Mesodermal cell (in vitro differentiated cells): ENCODE measurements around the gene NMNAT2.
"Not testable (repeated sequence)": the region's sequence is repeated elsewhere in the genome, so short reads cannot be mapped to it uniquely, and the experiment has no call there.

ENCODE experiments used
- H3K27ac ChIP-seq: 2 replicates; pipeline ENCODE4 v1.7.0; 2013; ENCODE audit warnings: mild to moderate bottlenecking, low read depth, low read length, moderate library complexity; ENCODE audit not compliant: severe bottlenecking
- H3K36me3 ChIP-seq: 2 replicates; pipeline ENCODE4 v1.7.1; 2013; ENCODE audit warnings: mild to moderate bottlenecking, low read length, moderate library complexity; ENCODE audit not compliant: control insufficient read depth, insufficient read depth
- H3K4me1 ChIP-seq: one replicate; pipeline ENCODE4 v1.7.1; 2013; ENCODE audit warnings: mild to moderate bottlenecking, low read length; ENCODE audit not compliant: insufficient read depth, control insufficient read depth, poor library complexity, severe bottlenecking
- H3K4me3 ChIP-seq: 2 replicates; pipeline ENCODE4 v1.7.0; 2013; ENCODE audit warnings: low read length, control low read depth, mild to moderate bottlenecking; ENCODE audit not compliant: insufficient read depth, poor library complexity, severe bottlenecking; ENCODE audit errors: extremely low read depth
- H3K9me3 ChIP-seq: 2 replicates; pipeline ENCODE4 v1.7.1; 2013; ENCODE audit warnings: mild to moderate bottlenecking, low read length, moderate library complexity; ENCODE audit not compliant: control insufficient read depth
- WGBS, 2 experiments: methylation state at CpG; one replicate each; pipeline ENCODE4 v1.1.5; 2013; ENCODE audit warnings: missing lambda C conversion rate in 2 of 2; ENCODE audit not compliant: insufficient coverage in 2 of 2; 5-methylcytosine and 5-hydroxymethylcytosine counted together

NMNAT2 gene

DNA sequence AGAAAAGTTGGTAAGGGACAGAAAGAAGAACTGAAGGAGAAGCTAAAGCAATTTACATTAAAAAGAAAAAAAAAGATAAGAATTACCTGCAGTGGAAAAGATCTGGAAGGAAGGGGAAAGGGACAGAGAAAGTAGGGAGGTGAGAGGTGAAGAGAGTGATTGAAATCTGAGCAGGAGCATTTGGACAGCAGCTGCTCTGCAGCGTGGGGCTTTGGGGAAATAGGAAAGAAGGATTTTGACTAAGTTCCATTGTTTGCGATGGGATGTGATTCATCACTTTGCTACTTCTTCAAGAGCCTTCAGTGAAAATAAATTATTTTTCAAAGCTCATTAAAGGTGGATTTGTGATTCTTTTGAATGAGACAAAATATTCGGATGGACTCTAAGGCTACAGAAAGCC lies 26.1 kb upstream of the NMNAT2 start:
- 52% methylated on average over 2 of the region's 3 CpGs; no CpG with 5 or more reads in 1 of the 2 experiments for WGBS, 2 experiments
- Histone ChIP-seq H3K4me1 (peaks cover 13% of the 10 kb centered on the region), H3K36me3 (no peaks in the 10 kb centered on the region), H3K4me3 (no peak overlapping the region), H3K9me3 (no peaks in the 10 kb centered on the region), H3K27ac (no peak overlapping the region)

DNA sequence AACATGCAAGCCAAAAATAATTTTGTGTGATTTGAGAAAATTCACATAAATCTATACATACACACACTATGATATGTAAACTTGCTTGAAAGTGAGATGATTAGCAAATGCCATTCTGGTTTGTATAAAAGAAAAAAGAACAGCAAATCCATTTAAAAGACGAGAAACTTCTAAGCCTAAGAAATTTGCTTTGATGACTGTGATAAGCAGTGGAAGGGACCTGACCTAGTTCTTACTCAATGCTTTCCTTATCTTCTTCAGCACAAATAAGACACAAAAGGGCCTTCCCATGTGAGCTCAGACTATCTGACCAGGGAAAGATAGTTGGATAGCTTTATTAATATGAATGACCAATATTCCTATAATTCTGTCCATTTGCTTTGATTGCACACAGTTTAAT lies 25.3 kb upstream of the NMNAT2 start:
- Histone ChIP-seq H3K36me3 (no peaks in the 10 kb centered on the region), H3K4me1 (peaks cover 13% of the 10 kb centered on the region), H3K4me3 (no peak overlapping the region), H3K9me3 (no peaks in the 10 kb centered on the region), H3K27ac (no peak overlapping the region)
- WGBS, 2 experiments: 100% methylated on average over 1 of the region's 1 CpG; no CpG with 5 or more reads in 1 of the 2 experiments

DNA sequence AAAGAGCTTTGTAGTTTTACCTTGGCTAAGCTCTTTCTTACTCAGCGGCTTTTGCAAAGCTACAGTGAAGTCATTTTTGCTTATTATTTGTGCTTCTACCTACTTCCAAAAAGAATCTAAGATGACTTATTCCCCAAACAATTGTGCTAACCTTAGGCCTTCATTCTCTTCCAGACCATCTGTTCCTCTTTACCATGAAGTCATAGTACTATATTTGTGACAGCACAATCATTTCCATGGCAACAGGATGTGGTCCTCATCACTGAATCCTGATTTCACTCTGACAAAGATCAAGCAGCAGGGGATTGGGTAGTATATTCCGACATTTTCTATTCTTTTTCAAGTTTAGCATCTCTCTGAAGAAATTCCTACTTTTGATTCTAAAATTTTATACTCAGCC lies 24.8 kb upstream of the NMNAT2 start:
- no peak overlapping the region for H3K27ac ChIP-seq
- no peaks in the 10 kb centered on the region for H3K9me3 ChIP-seq
- H3K4me3 ChIP-seq: no peak overlapping the region
- H3K36me3 ChIP-seq: no peaks in the 10 kb centered on the region
- 80% methylated on average over 1 of the region's 2 CpGs; no CpG with 5 or more reads in 1 of the 2 experiments for WGBS, 2 experiments
- H3K4me1 ChIP-seq: peaks cover 13% of the 10 kb centered on the region

DNA sequence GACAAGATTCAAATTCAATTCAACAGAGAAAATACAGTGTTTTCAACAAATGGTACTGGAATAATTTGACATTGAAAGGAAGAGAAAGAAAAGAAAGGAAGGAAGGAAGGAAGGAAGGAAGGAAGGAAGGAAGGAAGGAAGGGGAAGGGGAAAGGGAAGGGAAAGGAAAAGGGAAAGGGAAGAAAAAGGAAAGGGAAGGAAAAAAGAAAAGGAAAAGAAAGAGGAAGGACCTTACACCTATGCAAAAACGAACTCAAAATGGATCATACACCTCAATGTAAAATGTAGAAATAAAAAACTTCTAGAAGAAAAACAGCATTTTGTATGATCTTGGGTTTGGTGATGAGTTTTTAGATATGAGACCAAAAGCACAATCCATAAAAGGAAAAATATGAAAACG lies 19.9 kb upstream of the NMNAT2 start:
- WGBS, 2 experiments: no CpG with 5 or more reads among the region's 2 CpGs
- Histone ChIP-seq H3K36me3 (no peaks in the 10 kb centered on the region), H3K9me3 (no peaks in the 10 kb centered on the region), H3K4me3 (no peak overlapping the region), H3K4me1 (no peaks in the 10 kb centered on the region), H3K27ac (no peak overlapping the region)

DNA sequence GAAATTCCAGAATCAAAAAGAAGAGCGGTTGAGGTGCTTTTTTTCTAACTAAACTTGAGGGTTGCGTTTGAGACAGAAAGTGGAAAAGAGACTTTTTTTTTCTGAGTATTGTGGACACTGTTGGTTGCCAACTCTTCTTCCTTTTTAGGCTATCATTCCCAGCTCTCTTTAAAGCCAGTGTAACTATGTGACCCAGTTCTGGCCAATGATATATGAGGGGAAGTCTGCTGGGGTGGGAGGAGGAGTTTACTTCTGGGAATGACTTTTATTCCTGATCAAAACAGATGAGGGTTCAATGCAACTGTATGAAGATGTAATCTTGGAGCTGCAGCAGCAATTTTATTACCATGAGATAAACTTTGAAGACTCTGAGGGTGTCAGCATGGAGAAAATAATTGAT lies 17.3 kb upstream of the NMNAT2 start:
- no peak overlapping the region for H3K4me3 ChIP-seq
- no peaks in the 10 kb centered on the region for H3K36me3 ChIP-seq
- H3K4me1 ChIP-seq: no peaks in the 10 kb centered on the region
- 93% methylated on average over 2 of the region's 2 CpGs; no CpG with 5 or more reads in 1 of the 2 experiments for WGBS, 2 experiments
- H3K9me3 ChIP-seq: no peaks in the 10 kb centered on the region
- H3K27ac ChIP-seq: no peak overlapping the region

DNA sequence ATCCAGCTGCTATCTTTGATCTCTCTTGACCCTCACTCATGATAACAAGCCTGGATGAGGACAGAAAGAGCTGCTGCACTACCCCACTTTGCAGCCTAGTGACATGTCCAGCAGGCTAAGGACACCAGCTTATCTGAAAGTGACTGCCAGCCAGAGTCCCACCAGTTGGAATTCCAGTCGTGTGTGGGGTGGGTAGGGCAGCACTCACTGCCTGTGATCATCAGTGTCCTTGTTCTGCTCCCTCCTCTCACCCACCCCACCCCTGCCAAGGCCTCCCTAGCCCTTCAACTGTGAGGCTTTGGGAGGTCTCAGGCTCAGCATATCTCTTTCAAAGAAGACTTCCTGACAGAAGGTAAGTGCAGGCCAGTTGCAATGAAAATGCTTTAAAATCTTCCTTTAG lies 15.5 kb upstream of the NMNAT2 start:
- H3K9me3 ChIP-seq: no peaks in the 10 kb centered on the region
- no peak overlapping the region for H3K4me3 ChIP-seq
- no peaks in the 10 kb centered on the region for H3K4me1 ChIP-seq
- H3K36me3 ChIP-seq: no peaks in the 10 kb centered on the region
- no CpG with 5 or more reads among the region's 1 CpG for WGBS, 2 experiments
- no peak overlapping the region for H3K27ac ChIP-seq

DNA sequence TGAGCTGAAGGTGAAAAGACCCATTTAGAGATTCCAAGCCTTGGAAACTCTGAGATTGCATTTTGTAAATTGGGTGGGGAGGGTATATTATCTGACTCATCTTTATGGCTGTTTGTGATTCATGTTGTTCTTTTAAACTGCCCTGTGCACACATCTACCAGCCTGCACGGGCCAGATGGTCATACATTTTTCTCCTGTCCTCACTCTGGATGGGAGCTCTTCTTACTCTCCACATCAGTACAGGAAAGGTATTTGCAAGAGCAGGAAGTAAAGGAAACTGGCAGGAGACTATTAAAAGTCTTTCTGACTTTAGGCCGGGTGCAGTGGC lies 14.3 kb upstream of the NMNAT2 start:
- Histone ChIP-seq H3K4me3 (no peak overlapping the region), H3K9me3 (no peaks in the 10 kb centered on the region), H3K27ac (no peak overlapping the region), H3K36me3 (no peaks in the 10 kb centered on the region), H3K4me1 (no peaks in the 10 kb centered on the region)
- 78 to 83% methylated on average over 1 of the region's 2 CpGs for WGBS, 2 experiments

DNA sequence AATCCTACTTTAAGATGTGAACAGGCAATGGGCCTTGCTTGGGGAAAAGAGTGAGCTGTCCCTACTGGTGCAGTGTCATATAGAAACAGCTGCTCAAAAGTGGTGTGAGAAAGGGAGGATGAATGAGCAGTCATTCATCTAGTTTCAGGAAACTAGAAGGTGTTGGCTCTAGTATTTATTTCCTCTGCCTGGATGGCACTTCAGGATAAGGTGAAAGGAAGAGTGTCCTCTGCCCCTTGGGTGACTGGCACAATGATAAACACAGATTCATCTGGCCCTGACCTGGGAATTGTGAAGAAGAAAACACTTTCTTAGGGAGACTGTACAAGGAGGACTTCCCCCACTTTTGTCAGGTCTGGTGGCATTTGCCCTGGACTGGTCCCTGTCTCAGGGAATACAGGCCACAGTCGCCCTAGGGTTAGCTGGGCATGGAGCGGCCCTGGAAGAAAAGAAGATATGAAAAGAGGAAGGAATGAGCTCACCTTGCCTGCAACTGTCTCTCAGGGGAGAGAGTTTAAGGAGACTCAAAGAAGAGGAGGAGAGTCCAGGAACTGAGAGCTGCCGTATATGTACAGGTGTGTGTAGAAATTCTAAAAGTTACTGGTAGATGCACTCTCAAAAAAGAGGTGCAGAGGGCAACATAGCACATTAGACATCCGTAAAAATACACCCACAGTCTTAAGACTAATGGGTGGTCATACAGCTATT lies 13.8 kb upstream of the NMNAT2 start:
- Histone ChIP-seq H3K4me3 (no peak overlapping the region), H3K36me3 (no peaks in the 10 kb centered on the region), H3K27ac (no peak overlapping the region), H3K9me3 (no peaks in the 10 kb centered on the region), H3K4me1 (no peaks in the 10 kb centered on the region)
- WGBS, 2 experiments: 94 to 100% methylated on average over 1 to 2 of the region's 4 CpGs

DNA sequence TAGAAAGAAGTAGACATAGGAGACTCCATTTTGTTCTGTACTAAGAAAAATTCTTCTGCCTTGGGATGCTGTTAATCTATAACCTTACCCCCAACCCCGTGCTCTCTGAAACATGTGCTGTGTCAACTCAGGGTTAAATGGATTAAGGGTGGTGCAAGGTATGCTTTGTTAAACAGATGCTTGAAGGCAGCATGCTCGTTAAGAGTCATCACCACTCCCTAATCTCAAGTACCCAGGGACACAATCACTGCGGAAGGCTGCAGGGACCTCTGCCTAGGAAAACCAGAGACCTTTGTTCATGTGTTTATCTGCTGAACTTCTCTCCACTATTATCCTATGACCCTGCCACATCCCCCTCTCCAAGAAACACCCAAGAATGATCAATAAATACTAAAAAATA lies 9.4 kb upstream of the NMNAT2 start:
- not testable (repeated sequence) for H3K4me1 ChIP-seq, H3K27ac ChIP-seq, H3K36me3 ChIP-seq, H3K9me3 ChIP-seq, H3K4me3 ChIP-seq
- WGBS, 2 experiments: no CpG with 5 or more reads among the region's 3 CpGs

DNA sequence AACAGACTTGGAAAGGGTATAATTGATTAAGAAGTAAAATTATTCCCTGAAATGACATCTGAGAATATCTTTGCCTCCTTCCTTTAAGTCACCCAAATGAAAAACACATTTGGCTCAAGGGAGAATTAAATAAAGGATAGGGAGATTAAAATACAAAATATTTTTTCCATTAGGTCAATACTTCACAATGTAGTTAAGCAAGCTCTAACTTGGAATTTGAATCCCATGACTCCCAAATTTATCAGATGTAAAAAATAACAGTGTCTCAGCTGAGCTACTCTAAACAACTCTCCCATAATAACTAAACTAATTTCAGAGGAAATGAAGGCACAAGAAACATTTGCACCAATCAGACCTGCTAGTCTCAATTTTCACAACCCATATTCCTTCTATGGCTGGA lies 6.5 kb upstream of the NMNAT2 start:
- Histone ChIP-seq H3K4me3 (no peak overlapping the region), H3K36me3 (no peaks in the 10 kb centered on the region), H3K27ac (no peak overlapping the region), H3K9me3 (no peaks in the 10 kb centered on the region), H3K4me1 (no peaks in the 10 kb centered on the region)

DNA sequence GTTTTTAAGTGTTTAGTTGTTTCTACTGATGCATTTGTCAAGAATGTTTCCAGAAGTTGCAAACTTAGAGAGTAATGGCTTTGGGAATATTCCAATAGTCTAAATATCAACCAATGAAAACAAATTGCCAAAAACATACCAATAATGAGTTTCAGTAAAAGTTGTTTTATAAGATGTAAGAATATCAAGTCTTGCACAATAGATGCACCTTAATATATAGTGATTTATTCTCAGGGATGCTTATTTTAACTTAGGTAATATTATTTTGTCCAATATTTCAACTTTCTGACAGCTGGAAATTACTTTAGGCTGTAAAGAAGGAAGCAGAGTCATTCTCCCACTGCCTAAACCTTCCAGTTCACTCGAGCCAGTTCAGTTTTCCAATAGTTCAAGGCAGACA lies 5.4 kb upstream of the NMNAT2 start:
- 57% methylated on average over 1 of the region's 1 CpG; no CpG with 5 or more reads in 1 of the 2 experiments for WGBS, 2 experiments
- Histone ChIP-seq H3K4me1 (no peaks in the 10 kb centered on the region), H3K27ac (no peak overlapping the region), H3K9me3 (no peaks in the 10 kb centered on the region), H3K4me3 (no peak overlapping the region), H3K36me3 (no peaks in the 10 kb centered on the region)
